Hepatocyte (in vitro differentiated cells): ENCODE measurements around the gene TTC33. TPM values are rescaled to one million over a fixed set of nuclear protein-coding genes. Genes with fewer than 3 reads are reported as not detected.

Experiments used
- DNase-seq: peaks from one replicate; pipeline ENCODE4 v3.0.0-alpha.2; 2016; ENCODE audit warnings: low spot score
- H2AFZ ChIP-seq: fragments of 200-600 bp; sonication (generic); 2 replicates; pipeline ENCODE4 v1.6.0; 2016; ENCODE audit warnings: antibody characterized with exemption, mild to moderate bottlenecking
- H3K27ac ChIP-seq: fragments of 200-600 bp; sonication (generic); 2 replicates; pipeline ENCODE4 v1.5.1; 2016; ENCODE audit warnings: mild to moderate bottlenecking
- H3K27me3 ChIP-seq: fragments of 200-600 bp; sonication (generic); 2 replicates; pipeline ENCODE4 v1.6.1; 2016
- H3K36me3 ChIP-seq: fragments of 200-600 bp; sonication (generic); replicated peaks from 2 replicates; pipeline ENCODE4 v1.5.1; 2016; ENCODE audit warnings: low read depth; ENCODE audit not compliant: insufficient read depth
- H3K4me1 ChIP-seq: fragments of 200-600 bp; sonication (generic); 2 replicates; pipeline ENCODE4 v1.5.1; 2016; ENCODE audit warnings: mild to moderate bottlenecking, moderate library complexity; ENCODE audit not compliant: insufficient read depth
- H3K4me2 ChIP-seq: fragments of 200-600 bp; sonication (generic); 2 replicates; pipeline ENCODE4 v1.6.0; 2016
- H3K4me3 ChIP-seq: fragments of 200-600 bp; sonication (generic); 2 replicates; pipeline ENCODE4 v1.5.1; 2016; ENCODE audit warnings: mild to moderate bottlenecking
- H3K79me2 ChIP-seq: fragments of 200-600 bp; sonication (generic); 2 replicates; pipeline ENCODE4 v1.6.0; 2017; ENCODE audit warnings: mild to moderate bottlenecking
- H3K9me2 ChIP-seq: fragments of 200-600 bp; sonication (generic); replicated peaks from 2 replicates; pipeline ENCODE4 v1.6.0; 2017; ENCODE audit warnings: mild to moderate bottlenecking; ENCODE audit not compliant: insufficient read depth
- H3K9me3 ChIP-seq: fragments of 200-600 bp; sonication (generic); 2 replicates; pipeline ENCODE4 v1.5.1; 2016; ENCODE audit warnings: low read depth, mild to moderate bottlenecking
- H4K20me1 ChIP-seq: fragments of 200-600 bp; sonication (generic); 2 replicates; pipeline ENCODE4 v1.6.0; 2016; ENCODE audit warnings: mild to moderate bottlenecking; ENCODE audit not compliant: insufficient read depth, poor library complexity, severe bottlenecking
- CTCF ChIP-seq: fragments of 200-600 bp; sonication (generic); IDR thresholded peaks from 2 replicates; pipeline ENCODE4 v1.5.1; 2016; ENCODE audit warnings: antibody characterized with exemption, mild to moderate bottlenecking; ENCODE audit not compliant: poor library complexity
- EZH2 ChIP-seq: fragments of 200-600 bp; sonication (generic); IDR thresholded peaks from 2 replicates; pipeline ENCODE4 v1.6.1; 2016; ENCODE audit warnings: antibody characterized with exemption, mild to moderate bottlenecking, borderline replicate concordance
- EZH2phosphoT487 ChIP-seq: fragments of 200-600 bp; sonication (generic); IDR thresholded peaks from one replicate; pipeline ENCODE4 v1.6.1; 2018; ENCODE audit warnings: antibody characterized with exemption, mild to moderate bottlenecking, low read depth, moderate library complexity; ENCODE audit not compliant: unreplicated experiment, severe bottlenecking
- WGBS: methylation state at CpG from one replicate; pipeline ENCODE4 v1.1.6; 2016; ENCODE audit warnings: low lambda C conversion rate; ENCODE audit errors: missing lambda C conversion rate; 5-methylcytosine and 5-hydroxymethylcytosine counted together
- polyA plus RNA-seq: library from polyadenylated mRNA; unstranded; fragments of >200 nt; fragmentation: Nextera tagmentation; extraction: Ambion mirVana; gene quantifications from 2 replicates; pipeline ENCODE4 v1.2.1, GENCODE V29; 2016
- total RNA-seq: library from RNA; depleted of rRNA; stranded (reverse); fragments of >200 nt; gene quantifications from 2 replicates; pipeline ENCODE4 v1.2.3, GENCODE V29; 2014

The TTC33 gene
- total and polyA plus RNA-seq, 2 experiments from 2014 or later: 5.6 to 19.3 TPM

GRCh38 chr5:40634154-40634553, 121.6 kb downstream of the TTC33 start:
- H3K36me3 ChIP-seq: no peaks in the 10 kb centered on the region
- no peak overlapping the region for H2AFZ ChIP-seq
- H3K79me2 ChIP-seq: no peaks in the 10 kb centered on the region
- no peak overlapping the region for H3K4me2 ChIP-seq
- no peaks in the 10 kb centered on the region for H3K9me2 ChIP-seq
- WGBS: 75% methylated on average over 3 of the region's 3 CpGs
- H3K4me1 ChIP-seq: no peaks in the 10 kb centered on the region
- TF ChIP-seq EZH2phosphoT487 (no peak), CTCF (no peak), EZH2 (no peak)
- no peaks in the 10 kb centered on the region for H3K27me3 ChIP-seq
- H4K20me1 ChIP-seq: no peaks in the 10 kb centered on the region
- no peak for DNase-seq
- H3K9me3 ChIP-seq: no peaks in the 10 kb centered on the region
- H3K4me3 ChIP-seq: no peak overlapping the region
- no peak overlapping the region for H3K27ac ChIP-seq

GRCh38 chr5:40631236-40631635, 124.5 kb downstream of the TTC33 start:
- Histone ChIP-seq H3K4me3 (no peak overlapping the region), H3K9me3 (no peaks in the 10 kb centered on the region), H2AFZ (no peak overlapping the region), H3K36me3 (no peaks in the 10 kb centered on the region), H3K79me2 (no peaks in the 10 kb centered on the region), H4K20me1 (no peaks in the 10 kb centered on the region), H3K4me2 (no peak overlapping the region), H3K27ac (no peak overlapping the region), H3K27me3 (no peaks in the 10 kb centered on the region), H3K4me1 (no peaks in the 10 kb centered on the region), H3K9me2 (no peaks in the 10 kb centered on the region)
- WGBS: 83% methylated on average over 7 of the region's 7 CpGs
- DNase-seq: no peak
- TF ChIP-seq CTCF (no peak), EZH2phosphoT487 (no peak), EZH2 (no peak)

DNA sequence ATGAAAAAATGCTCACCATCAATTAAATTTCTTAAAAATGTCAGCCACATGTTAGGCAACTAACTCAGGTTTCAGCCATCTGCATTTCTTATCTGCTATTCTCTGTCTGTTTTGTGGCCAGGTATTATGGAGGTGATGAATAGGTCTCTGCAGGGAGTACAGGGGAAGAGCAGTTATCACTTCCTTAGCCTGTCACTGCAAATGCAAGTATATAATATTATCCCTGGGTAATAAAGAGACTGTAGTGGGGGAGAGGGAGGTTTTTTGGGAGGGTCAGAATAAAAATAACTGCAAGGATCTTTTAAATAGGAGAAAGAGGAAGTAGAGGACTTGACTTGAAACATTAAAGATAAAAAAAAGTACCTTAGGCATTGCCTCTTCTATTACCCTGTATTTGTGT, 125.6 kb downstream of the TTC33 start:
- H3K36me3 ChIP-seq: no peaks in the 10 kb centered on the region
- TF ChIP-seq CTCF (no peak), EZH2phosphoT487 (no peak), EZH2 (no peak)
- no peaks in the 10 kb centered on the region for H3K4me1 ChIP-seq
- no peak overlapping the region for H3K27ac ChIP-seq
- no peaks in the 10 kb centered on the region for H3K79me2 ChIP-seq
- no peak overlapping the region for H2AFZ ChIP-seq
- no peaks in the 10 kb centered on the region for H3K9me3 ChIP-seq
- no peaks in the 10 kb centered on the region for H3K27me3 ChIP-seq
- no peak overlapping the region for H3K4me2 ChIP-seq
- H3K4me3 ChIP-seq: no peak overlapping the region
- no peaks in the 10 kb centered on the region for H4K20me1 ChIP-seq
- no peak for DNase-seq
- H3K9me2 ChIP-seq: no peaks in the 10 kb centered on the region

DNA sequence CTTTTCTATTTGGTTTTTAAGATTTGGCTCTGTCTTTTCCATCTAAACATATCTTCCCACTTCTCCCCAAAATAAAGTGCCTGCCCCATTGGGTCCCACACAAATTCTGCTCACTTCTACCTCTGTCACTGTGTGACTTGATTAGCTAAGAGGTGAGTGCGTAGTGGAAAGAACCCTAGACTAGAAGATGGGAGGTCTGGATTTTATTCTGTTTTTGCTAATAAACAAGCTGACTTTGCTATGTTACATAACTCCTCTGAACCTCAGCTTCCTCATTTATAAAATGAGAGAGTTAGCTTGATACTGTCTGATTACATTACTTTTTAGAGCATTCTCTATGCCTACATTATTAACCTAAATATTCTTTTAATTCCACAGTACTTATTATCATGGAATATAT, 127.4 kb downstream of the TTC33 start:
- WGBS: 92% methylated on average over 1 of the region's 1 CpG
- Histone ChIP-seq H3K27me3 (no peaks in the 10 kb centered on the region), H3K79me2 (no peaks in the 10 kb centered on the region), H2AFZ (no peak overlapping the region), H4K20me1 (no peaks in the 10 kb centered on the region), H3K4me3 (no peak overlapping the region), H3K36me3 (no peaks in the 10 kb centered on the region), H3K9me2 (no peaks in the 10 kb centered on the region), H3K4me1 (no peaks in the 10 kb centered on the region), H3K4me2 (no peak overlapping the region), H3K9me3 (no peaks in the 10 kb centered on the region), H3K27ac (no peak overlapping the region)
- no peak for DNase-seq
- TF ChIP-seq CTCF (no peak), EZH2phosphoT487 (no peak), EZH2 (no peak)
